ENCODE results near the gene CD177.
"Not testable (repeated sequence)": the region's sequence is repeated elsewhere in the genome, so short reads cannot be mapped to it uniquely, and the experiment has no call there.

The CD177 gene

DNA sequence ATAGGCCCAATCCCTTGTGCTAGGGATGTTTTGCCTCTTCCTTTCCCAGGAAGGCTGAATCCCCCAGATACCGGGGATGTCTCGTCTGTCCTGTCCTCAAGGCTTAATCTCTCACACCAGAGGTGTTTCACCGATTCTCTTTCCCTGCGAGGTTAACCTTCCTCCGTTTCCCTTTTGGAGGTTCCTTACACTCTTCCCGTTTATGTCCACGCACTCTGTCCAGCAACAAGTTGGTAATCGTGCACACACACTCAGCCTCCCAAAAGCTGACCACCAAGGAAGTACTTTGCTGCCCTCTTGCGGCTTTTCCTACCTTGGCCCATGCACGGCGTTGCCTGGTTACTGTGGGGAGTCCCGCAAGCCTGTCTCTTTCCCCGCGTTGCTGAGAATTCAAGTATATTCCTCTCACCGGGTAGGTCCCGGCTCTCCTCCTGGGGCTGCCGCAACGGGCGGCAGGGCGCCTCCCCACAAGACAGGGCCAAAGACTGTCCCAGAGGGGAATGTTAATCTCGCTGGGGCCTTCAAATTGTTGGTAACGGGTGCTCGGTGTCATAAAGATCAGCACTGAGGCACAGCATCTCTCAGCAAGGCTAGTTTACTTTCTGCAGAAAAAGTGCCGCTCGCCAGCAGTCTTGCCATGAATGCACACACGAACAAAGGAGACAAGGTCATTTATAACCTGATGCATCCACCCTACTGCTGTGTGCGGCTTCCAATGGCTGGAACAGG, 36.7 kb upstream of the CD177 start:
- Histone ChIP-seq H3K9me3 (ENCODE audit: control insufficient read depth, low read length) (no peaks in the 10 kb centered on the region), H3K4me1 (ENCODE audit: control insufficient read depth, insufficient read depth, low read length, poor library complexity, severe bottlenecking) (no peaks in the 10 kb centered on the region), H3K4me3 (ENCODE audit: insufficient read depth, low read depth, low read length, poor library complexity, severe bottlenecking) (no peak overlapping the region), H3K27ac (ENCODE audit: insufficient read depth, low read length, poor library complexity, severe bottlenecking) (no peak overlapping the region), H3K27me3 (replicated peaks; ENCODE audit: control insufficient read depth, insufficient read depth, low read length, poor library complexity, severe bottlenecking) (no peaks in the 10 kb centered on the region), H3K36me3 (ENCODE audit: control insufficient read depth, insufficient read depth, low read length) (no peaks in the 10 kb centered on the region)
- DNase-seq, result no peak

DNA sequence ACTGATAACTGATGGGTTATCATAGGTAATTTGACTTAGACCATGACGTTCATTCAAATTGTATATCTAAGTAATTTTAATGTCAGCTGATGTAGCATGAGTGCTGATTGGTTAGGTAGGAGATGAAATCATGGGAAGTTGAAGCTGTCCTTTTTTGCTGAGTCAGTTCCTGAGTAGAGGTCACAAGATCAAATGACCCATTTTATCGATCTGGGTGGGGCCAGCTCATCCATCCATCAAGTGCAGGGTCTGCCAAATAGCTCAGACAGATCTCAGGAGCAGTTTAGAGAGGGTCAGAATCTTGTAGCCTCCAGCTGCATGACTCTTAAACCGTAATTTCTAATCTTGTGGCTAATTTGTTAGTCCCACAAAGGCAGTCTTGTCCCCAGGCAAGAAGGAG, 35.3 kb upstream of the CD177 start:
- Histone ChIP-seq H3K4me3 (ENCODE audit: insufficient read depth, low read depth, low read length, poor library complexity, severe bottlenecking) (no peak overlapping the region), H3K27me3 (replicated peaks; ENCODE audit: control insufficient read depth, insufficient read depth, low read length, poor library complexity, severe bottlenecking) (no peaks in the 10 kb centered on the region), H3K4me1 (ENCODE audit: control insufficient read depth, insufficient read depth, low read length, poor library complexity, severe bottlenecking) (no peaks in the 10 kb centered on the region)

DNA sequence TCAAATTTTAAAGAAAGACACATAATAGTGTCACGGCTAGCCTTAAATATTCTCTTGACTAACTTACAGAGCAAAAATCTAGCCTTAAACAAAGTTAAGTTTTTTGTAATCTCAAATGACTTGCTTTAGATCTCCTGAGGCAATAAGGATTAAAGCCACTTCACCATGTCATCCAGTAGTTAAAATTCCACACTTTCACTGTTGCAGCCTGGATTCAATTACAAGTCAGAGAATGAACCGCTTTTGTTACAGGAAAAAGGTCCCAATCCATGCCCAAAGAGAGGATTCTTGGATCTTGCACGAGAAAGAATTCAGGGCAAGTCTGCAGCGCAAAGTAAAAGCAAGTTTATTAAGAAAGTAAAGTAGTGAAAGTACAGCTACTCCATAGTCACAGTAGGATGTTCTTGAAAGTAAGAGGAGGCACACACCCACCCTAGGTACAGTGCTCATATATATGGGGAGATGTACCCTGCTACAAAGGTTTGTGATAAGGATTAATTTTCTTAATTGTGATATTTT, 34.6 kb upstream of the CD177 start:
- no peaks in the 10 kb centered on the region for H3K36me3 ChIP-seq (ENCODE audit: control insufficient read depth, insufficient read depth, low read length)
- no peak overlapping the region for H3K4me3 ChIP-seq (ENCODE audit: insufficient read depth, low read depth, low read length, poor library complexity, severe bottlenecking)
- no peak for DNase-seq
- H3K27me3 ChIP-seq (replicated peaks; ENCODE audit: control insufficient read depth, insufficient read depth, low read length, poor library complexity, severe bottlenecking), result no peaks in the 10 kb centered on the region
- H3K27ac ChIP-seq (ENCODE audit: insufficient read depth, low read length, poor library complexity, severe bottlenecking), result no peak overlapping the region
- no peaks in the 10 kb centered on the region for H3K9me3 ChIP-seq (ENCODE audit: control insufficient read depth, low read length)
- no peaks in the 10 kb centered on the region for H3K4me1 ChIP-seq (ENCODE audit: control insufficient read depth, insufficient read depth, low read length, poor library complexity, severe bottlenecking)

More for the DNA sequence above, 35.3 kb upstream of the CD177 start:
- H3K9me3 ChIP-seq (ENCODE audit: control insufficient read depth, low read length), result no peaks in the 10 kb centered on the region
- no peak for DNase-seq
- no peaks in the 10 kb centered on the region for H3K36me3 ChIP-seq (ENCODE audit: control insufficient read depth, insufficient read depth, low read length)
- H3K27ac ChIP-seq (ENCODE audit: insufficient read depth, low read length, poor library complexity, severe bottlenecking), result no peak overlapping the region

DNA sequence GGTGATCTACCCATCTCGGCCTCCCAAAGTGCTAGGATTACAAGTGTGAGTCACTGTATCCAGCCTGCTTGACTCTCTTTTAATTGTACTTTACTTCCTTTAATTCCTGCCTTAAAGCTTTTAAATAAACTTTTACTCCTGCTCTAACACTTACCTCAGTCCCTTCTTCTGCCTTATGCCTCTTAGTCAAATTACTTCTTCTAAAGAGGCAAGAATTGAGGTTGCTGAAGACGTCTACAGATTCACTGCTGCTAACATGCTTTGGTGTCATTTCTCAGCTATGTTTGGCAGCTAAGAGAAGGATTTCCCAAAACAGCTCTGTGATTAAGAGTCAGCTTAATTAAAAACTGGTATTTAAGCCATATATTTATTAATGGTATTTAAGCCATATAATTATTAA, 32.9 kb upstream of the CD177 start:
- no peaks in the 10 kb centered on the region for H3K9me3 ChIP-seq (ENCODE audit: control insufficient read depth, low read length)

DNA sequence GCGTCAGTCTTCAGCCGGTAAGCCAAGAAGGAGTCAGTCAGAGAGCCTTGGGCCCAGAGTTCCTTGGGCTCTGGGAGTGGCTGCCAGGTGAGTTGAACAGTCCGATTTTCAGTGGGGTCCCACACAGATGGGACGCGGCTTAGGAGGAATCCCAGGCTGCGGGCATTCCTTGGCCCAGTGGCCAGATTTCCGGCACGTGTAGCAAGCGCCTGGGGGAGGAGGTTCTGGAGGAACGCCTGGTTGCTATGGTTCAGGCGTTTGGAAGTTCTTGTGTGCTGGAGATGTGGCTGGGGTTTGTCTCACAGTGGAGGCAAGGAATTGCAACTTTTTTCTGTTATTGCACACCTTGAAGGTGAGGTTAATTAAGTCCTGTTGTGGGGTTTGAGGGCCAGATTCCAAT, 26.7 kb upstream of the CD177 start:
- not testable (repeated sequence) for DNase-seq; H3K27ac ChIP-seq (ENCODE audit: insufficient read depth, low read length, poor library complexity, severe bottlenecking); H3K4me3 ChIP-seq (ENCODE audit: insufficient read depth, low read depth, low read length, poor library complexity, severe bottlenecking); H3K4me1 ChIP-seq (ENCODE audit: control insufficient read depth, insufficient read depth, low read length, poor library complexity, severe bottlenecking); H3K27me3 ChIP-seq (replicated peaks; ENCODE audit: control insufficient read depth, insufficient read depth, low read length, poor library complexity, severe bottlenecking); H3K36me3 ChIP-seq (ENCODE audit: control insufficient read depth, insufficient read depth, low read length); H3K9me3 ChIP-seq (ENCODE audit: control insufficient read depth, low read length)

More for the DNA sequence above, 32.9 kb upstream of the CD177 start:
- no peak overlapping the region for H3K27ac ChIP-seq (ENCODE audit: insufficient read depth, low read length, poor library complexity, severe bottlenecking)
- DNase-seq, result no peak
- H3K27me3 ChIP-seq (replicated peaks; ENCODE audit: control insufficient read depth, insufficient read depth, low read length, poor library complexity, severe bottlenecking), result no peaks in the 10 kb centered on the region
- H3K36me3 ChIP-seq (ENCODE audit: control insufficient read depth, insufficient read depth, low read length), result no peaks in the 10 kb centered on the region
- no peaks in the 10 kb centered on the region for H3K4me1 ChIP-seq (ENCODE audit: control insufficient read depth, insufficient read depth, low read length, poor library complexity, severe bottlenecking)
- H3K4me3 ChIP-seq (ENCODE audit: insufficient read depth, low read depth, low read length, poor library complexity, severe bottlenecking), result no peak overlapping the region

DNA sequence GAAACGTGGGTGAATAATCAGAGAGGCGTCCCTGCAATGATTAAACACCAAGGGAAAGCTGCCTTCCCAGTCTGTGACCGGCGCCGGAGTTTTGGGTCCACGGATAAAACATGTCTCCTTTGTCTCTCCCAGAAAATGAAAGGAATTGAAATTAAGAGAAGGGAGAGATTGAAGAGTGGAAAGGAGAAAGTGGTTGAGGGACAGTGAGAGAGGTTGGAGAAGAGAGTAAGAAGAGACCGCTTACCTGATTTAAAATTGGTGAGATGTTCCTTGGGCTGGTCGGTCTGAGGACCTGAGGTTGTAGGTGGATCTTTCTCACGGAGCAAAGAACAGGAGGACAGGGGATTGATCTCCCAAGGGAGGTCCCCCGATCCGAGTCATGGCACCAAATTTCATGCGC, 24.9 kb upstream of the CD177 start:
- H3K36me3 ChIP-seq (ENCODE audit: control insufficient read depth, insufficient read depth, low read length); H3K27ac ChIP-seq (ENCODE audit: insufficient read depth, low read length, poor library complexity, severe bottlenecking); H3K27me3 ChIP-seq (replicated peaks; ENCODE audit: control insufficient read depth, insufficient read depth, low read length, poor library complexity, severe bottlenecking); DNase-seq; H3K9me3 ChIP-seq (ENCODE audit: control insufficient read depth, low read length); H3K4me3 ChIP-seq (ENCODE audit: insufficient read depth, low read depth, low read length, poor library complexity, severe bottlenecking); H3K4me1 ChIP-seq (ENCODE audit: control insufficient read depth, insufficient read depth, low read length, poor library complexity, severe bottlenecking): not testable (repeated sequence)

DNA sequence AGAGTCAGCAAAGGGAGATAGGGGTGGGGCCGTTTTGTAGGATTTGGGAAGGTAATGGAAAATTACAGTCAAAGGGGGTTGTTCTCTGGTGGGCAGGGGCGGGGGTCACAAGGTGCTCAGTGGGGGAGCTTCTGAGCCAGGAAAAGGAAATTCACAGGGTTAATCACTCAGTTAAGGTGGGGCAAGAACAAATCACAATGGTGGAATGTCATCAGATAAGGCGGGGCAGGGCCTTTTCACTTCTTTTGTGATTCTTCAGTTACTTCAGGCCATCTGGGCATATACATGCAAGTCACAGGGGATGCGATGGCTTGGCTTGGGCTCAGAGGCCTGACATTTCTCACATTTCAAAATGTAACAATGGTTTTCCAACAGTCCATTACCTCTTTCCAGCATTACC, 24.4 kb upstream of the CD177 start:
- not testable (repeated sequence) for H3K27me3 ChIP-seq (replicated peaks; ENCODE audit: control insufficient read depth, insufficient read depth, low read length, poor library complexity, severe bottlenecking); H3K4me1 ChIP-seq (ENCODE audit: control insufficient read depth, insufficient read depth, low read length, poor library complexity, severe bottlenecking); H3K36me3 ChIP-seq (ENCODE audit: control insufficient read depth, insufficient read depth, low read length); DNase-seq; H3K9me3 ChIP-seq (ENCODE audit: control insufficient read depth, low read length); H3K27ac ChIP-seq (ENCODE audit: insufficient read depth, low read length, poor library complexity, severe bottlenecking); H3K4me3 ChIP-seq (ENCODE audit: insufficient read depth, low read depth, low read length, poor library complexity, severe bottlenecking)

DNA sequence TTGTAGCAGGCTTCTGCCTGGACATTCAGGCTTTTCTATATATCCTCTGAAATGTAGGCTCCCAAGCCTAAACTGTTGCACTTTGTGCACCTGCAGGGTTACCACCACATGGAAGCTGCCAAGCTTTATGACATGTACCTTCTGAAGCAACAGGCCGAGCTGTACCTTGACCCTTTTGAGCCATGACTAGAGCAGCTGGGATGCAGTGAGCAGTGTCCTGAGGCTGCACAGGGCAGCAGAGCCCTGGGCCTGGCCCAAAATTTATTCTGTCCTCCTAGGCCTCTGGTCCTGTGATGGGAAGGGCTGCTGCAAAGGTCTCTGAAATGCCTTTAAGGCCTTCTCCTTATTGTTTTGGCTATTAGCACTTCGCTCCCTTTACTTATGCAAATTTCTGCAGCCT, 23.5 kb upstream of the CD177 start:
- H3K27me3 ChIP-seq (replicated peaks; ENCODE audit: control insufficient read depth, insufficient read depth, low read length, poor library complexity, severe bottlenecking), result no peaks in the 10 kb centered on the region
- H3K36me3 ChIP-seq (ENCODE audit: control insufficient read depth, insufficient read depth, low read length), result no peaks in the 10 kb centered on the region
- H3K4me3 ChIP-seq (ENCODE audit: insufficient read depth, low read depth, low read length, poor library complexity, severe bottlenecking), result no peak overlapping the region
- H3K27ac ChIP-seq (ENCODE audit: insufficient read depth, low read length, poor library complexity, severe bottlenecking), result no peak overlapping the region
- H3K4me1 ChIP-seq (ENCODE audit: control insufficient read depth, insufficient read depth, low read length, poor library complexity, severe bottlenecking), result no peaks in the 10 kb centered on the region
- H3K9me3 ChIP-seq (ENCODE audit: control insufficient read depth, low read length), result no peaks in the 10 kb centered on the region
- no peak for DNase-seq

DNA sequence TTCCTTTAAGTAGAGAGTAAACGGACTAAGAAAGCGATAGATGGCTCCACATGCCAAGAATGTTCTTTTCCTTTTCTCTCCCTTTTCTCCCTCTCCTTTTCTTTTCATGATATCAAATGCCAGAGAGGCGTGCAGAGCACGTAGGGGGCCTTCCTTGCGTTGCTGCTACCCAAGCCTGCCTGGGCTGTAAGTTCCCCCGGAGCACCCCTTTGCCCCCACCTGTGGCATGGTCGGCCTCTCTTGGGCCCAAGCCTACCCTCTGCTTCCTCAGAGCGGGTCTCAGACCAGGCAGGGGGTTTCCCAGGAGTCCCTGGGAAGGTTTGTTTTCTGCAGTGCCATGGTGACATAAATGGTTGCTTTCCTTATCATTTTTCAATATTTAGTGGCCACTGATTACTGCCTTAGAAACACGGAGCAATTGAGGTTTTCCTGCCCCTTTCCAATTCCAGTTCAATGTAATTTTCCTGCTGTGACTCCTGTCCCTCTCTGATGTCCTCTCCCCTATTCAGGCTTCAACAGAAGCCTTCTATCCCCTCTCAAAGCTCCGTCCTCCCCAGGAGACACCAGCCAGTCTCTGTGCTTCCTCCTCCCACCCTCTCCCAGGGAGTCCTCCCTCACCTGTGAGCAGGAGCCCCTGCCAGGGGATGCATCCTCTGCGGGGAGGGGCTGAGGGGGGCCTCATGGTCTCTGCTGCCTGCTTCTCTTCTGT, 22.6 kb upstream of the CD177 start:
- no peaks in the 10 kb centered on the region for H3K27me3 ChIP-seq (replicated peaks; ENCODE audit: control insufficient read depth, insufficient read depth, low read length, poor library complexity, severe bottlenecking)
- no peaks in the 10 kb centered on the region for H3K36me3 ChIP-seq (ENCODE audit: control insufficient read depth, insufficient read depth, low read length)
- no peaks in the 10 kb centered on the region for H3K4me1 ChIP-seq (ENCODE audit: control insufficient read depth, insufficient read depth, low read length, poor library complexity, severe bottlenecking)
- no peak overlapping the region for H3K27ac ChIP-seq (ENCODE audit: insufficient read depth, low read length, poor library complexity, severe bottlenecking)
- no peaks in the 10 kb centered on the region for H3K9me3 ChIP-seq (ENCODE audit: control insufficient read depth, low read length)
- no peak for DNase-seq
- no peak overlapping the region for H3K4me3 ChIP-seq (ENCODE audit: insufficient read depth, low read depth, low read length, poor library complexity, severe bottlenecking)

DNA sequence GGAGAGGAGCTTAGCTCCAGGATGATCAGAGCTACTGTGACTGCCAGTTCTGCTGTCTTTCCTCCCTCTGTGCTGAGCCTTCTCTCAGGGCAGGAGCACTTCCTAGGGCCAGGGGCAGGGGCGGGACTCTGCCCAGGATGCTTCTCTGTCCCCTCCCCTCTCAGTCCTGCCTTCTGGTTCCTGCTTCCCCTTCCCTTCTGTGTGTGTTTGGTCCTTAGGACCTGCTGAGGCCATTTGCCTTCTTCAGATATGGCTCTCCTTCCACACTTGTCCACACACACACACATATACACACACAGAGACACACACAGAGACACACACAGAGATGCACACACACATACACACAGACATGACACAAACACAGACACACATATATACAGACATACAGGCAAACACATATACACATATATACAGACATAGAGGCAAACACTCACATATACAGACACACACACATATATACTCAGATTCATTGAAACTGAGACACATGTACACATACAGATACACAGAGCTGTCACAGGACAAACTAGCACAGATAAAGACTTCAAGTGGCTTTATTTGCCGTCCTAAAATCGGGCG, 22.0 kb upstream of the CD177 start:
- no peaks in the 10 kb centered on the region for H3K36me3 ChIP-seq (ENCODE audit: control insufficient read depth, insufficient read depth, low read length)
- H3K9me3 ChIP-seq (ENCODE audit: control insufficient read depth, low read length), result no peaks in the 10 kb centered on the region
- DNase-seq, result no peak
- no peak overlapping the region for H3K4me3 ChIP-seq (ENCODE audit: insufficient read depth, low read depth, low read length, poor library complexity, severe bottlenecking)
- no peak overlapping the region for H3K27ac ChIP-seq (ENCODE audit: insufficient read depth, low read length, poor library complexity, severe bottlenecking)
- H3K4me1 ChIP-seq (ENCODE audit: control insufficient read depth, insufficient read depth, low read length, poor library complexity, severe bottlenecking), result no peaks in the 10 kb centered on the region
- H3K27me3 ChIP-seq (replicated peaks; ENCODE audit: control insufficient read depth, insufficient read depth, low read length, poor library complexity, severe bottlenecking), result no peaks in the 10 kb centered on the region

All from effector memory CD4-positive, alpha-beta T cell (primary cell).